ENCODE data around the gene RANBP3.

DNA sequence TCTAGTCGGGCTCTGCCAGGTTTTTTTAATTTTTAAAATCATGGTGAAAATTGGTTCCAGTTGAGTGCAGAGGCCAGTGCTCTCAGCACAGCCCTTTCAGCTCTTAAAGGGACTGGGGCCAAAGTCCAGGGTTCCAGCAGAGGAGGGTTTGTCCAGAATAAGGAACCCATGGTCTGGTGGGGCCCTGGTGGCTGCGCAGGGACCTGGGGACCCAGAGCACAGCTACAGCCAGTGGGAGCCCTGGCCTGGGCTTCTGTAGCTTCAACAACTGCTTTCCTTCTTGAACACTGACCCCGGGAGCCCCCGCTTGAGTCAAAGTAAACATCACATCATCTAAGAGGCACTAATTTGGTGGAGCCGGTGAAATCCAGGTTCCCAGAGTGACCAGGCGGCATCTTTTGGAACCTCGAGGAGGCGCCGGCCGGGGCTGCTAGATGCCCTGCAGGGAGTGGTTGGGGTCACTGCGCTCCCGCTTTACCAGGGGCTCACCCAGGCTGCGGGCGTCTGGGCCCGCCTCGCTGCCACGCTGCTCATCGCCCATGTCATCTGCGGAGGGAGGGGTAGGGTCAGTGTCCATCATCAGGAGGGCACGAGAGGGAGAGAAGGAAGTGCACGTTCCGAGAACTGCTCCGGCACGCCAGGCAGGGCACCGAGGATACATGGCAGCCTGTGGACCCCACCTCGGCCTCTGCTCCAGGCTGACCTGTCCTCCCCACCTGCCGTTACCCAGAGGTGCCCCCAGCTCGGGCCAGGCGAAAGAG lies 16.6 kb upstream of the RANBP3 start:
- no peak for TF ChIP-seq EZH2 (IDR thresholded peaks at IDR 0.05; ENCODE audit: insufficient read depth, poor library complexity, severe bottlenecking)
- no peak for TF ChIP-seq EZH2phosphoT487 (IDR thresholded peaks at IDR 0.05; ENCODE audit: insufficient read depth, low read depth)
